ENCODE results near the gene TOMM22. TPM values are rescaled to one million over a fixed set of nuclear protein-coding genes. Genes with fewer than 3 reads are reported as not detected.

The TOMM22 gene
- total RNA-seq, 1 experiment from 2014 or later, result 105 TPM

DNA sequence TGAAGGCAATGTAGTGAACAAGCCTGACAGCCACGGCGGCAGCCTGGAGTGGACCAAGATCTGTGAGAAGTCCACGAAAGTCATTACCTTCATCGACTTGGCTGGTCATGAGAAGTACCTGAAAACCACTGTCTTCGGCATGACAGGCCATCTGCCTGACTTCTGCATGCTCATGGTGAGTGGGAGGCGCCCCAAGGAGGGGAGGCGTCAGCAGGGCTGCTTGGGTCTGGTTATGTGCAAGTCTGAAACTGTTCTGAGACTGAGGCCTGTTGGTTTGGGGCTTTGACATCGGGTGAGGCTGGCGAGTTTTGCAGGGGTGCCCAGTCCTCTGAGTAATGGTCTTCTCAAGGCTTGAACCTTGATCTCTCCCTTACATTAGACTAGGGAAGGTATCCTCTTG is 35.1 kb downstream of the TOMM22 start:
- CTCF ChIA-PET, result no interaction called here
- no peak for DNase-seq
- H3K4me1 Mint-ChIP-seq (ENCODE audit: low read depth, unreplicated experiment), result peaks cover 48% of the 10 kb centered on the region
- no peak overlapping the region for H3K4me3 Mint-ChIP-seq (ENCODE audit: low read depth, unreplicated experiment)
- intact Hi-C loops (cut with micrococcal nuclease; ENCODE audit: unreplicated experiment), result no loop called here
- no TSS peak for BruUV-seq (replicated peaks)
- no peak overlapping the region for H3K27ac Mint-ChIP-seq (ENCODE audit: unreplicated experiment)
- TF ChIP-seq, protein P1, sequence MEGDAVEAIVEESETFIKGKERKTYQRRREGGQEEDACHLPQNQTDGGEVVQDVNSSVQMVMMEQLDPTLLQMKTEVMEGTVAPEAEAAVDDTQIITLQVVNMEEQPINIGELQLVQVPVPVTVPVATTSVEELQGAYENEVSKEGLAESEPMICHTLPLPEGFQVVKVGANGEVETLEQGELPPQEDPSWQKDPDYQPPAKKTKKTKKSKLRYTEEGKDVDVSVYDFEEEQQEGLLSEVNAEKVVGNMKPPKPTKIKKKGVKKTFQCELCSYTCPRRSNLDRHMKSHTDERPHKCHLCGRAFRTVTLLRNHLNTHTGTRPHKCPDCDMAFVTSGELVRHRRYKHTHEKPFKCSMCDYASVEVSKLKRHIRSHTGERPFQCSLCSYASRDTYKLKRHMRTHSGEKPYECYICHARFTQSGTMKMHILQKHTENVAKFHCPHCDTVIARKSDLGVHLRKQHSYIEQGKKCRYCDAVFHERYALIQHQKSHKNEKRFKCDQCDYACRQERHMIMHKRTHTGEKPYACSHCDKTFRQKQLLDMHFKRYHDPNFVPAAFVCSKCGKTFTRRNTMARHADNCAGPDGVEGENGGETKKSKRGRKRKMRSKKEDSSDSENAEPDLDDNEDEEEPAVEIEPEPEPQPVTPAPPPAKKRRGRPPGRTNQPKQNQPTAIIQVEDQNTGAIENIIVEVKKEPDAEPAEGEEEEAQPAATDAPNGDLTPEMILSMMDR (IDR thresholded peaks at IDR 0.05; ENCODE audit: unreplicated experiment), result no peak
- no peaks in the 10 kb centered on the region for H3K9me3 Mint-ChIP-seq (ENCODE audit: low read depth, unreplicated experiment)
- peaks cover 48% of the 10 kb centered on the region for H3K36me3 Mint-ChIP-seq (ENCODE audit: insufficient read depth, unreplicated experiment)
- no peaks in the 10 kb centered on the region for H3K27me3 Mint-ChIP-seq (ENCODE audit: unreplicated experiment)

DNA sequence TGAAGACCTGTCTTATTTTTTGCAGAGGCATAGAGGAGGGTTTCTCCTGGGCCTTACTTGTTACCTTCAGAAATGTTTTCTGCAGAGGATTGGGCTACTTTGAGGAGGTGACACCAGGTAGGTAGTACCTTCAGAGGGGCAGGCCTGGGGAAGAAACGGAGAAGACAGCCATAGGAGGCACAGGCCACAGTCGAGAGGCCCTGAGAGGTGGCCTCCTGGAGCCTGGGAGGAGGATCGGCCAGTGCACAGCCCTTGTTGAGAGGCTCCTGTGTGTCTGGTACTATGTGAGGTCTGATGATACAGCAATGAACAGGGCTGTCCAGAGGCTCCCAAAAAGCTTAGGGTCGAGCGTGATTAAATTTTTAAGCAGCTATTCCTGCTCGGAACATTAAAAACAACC is 35.5 kb downstream of the TOMM22 start:
- H3K9me3 Mint-ChIP-seq (ENCODE audit: low read depth, unreplicated experiment), result no peaks in the 10 kb centered on the region
- intact Hi-C loops (cut with micrococcal nuclease; ENCODE audit: unreplicated experiment), result no loop called here
- H3K27me3 Mint-ChIP-seq (ENCODE audit: unreplicated experiment), result no peaks in the 10 kb centered on the region
- CTCF ChIA-PET, result no interaction called here
- no peak overlapping the region for H3K27ac Mint-ChIP-seq (ENCODE audit: unreplicated experiment)
- H3K4me1 Mint-ChIP-seq (ENCODE audit: low read depth, unreplicated experiment), result peaks cover 45% of the 10 kb centered on the region
- H3K4me3 Mint-ChIP-seq (ENCODE audit: low read depth, unreplicated experiment), result no peak overlapping the region
- H3K36me3 Mint-ChIP-seq (ENCODE audit: insufficient read depth, unreplicated experiment), result peaks cover 48% of the 10 kb centered on the region
- BruUV-seq (replicated peaks), result no TSS peak
- DNase-seq, result no peak
- TF ChIP-seq, protein P1 (IDR thresholded peaks at IDR 0.05; ENCODE audit: unreplicated experiment), result no peak

DNA sequence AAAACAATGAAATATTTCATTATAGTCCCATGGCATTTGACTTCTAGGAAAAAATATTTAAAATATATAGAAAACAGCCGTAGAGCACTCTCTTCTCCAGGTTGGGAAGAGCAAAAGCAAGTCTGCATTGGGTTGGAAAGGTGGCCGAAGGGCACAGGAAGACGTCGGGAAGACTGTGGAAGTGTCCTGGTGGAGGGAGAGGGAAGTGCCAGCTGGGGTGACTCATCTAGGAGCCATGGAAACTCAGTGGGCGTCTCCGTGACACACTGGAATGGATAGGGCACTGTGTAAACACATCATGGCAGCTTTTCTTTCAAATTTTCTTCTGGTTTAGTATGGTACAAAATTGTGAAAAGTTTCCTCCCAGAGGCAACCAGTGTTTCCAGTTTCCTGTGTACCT is 36.7 kb downstream of the TOMM22 start:
- TF ChIP-seq, protein P1 (IDR thresholded peaks at IDR 0.05; ENCODE audit: unreplicated experiment), result peak; percentile 83
- BruUV-seq (replicated peaks), result no TSS peak

DNA sequence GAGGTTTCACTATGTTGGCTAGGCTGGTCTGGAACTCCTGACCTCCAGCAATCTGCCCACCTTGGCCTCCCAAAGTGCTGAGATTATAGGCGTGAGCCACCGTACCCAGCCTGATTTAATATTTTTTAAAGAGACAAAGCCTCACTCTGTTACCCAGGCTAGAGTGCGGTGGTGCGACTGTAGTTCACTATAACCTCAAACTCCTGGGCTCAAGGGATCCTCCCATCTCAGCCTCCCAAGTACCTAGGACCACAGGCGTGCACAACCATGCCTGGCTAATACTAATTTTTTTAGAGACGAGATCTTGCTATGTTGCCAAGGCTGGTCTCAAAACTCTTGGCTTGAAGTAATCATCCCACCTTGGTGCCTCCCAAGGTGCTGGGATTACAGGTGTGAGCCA is 37.4 kb downstream of the TOMM22 start:
- H3K4me3 Mint-ChIP-seq (ENCODE audit: low read depth, unreplicated experiment), result no peak overlapping the region
- H3K4me1 Mint-ChIP-seq (ENCODE audit: low read depth, unreplicated experiment), result peaks cover 25% of the 10 kb centered on the region
- DNase-seq, result no peak
- no peaks in the 10 kb centered on the region for H3K27me3 Mint-ChIP-seq (ENCODE audit: unreplicated experiment)
- TF ChIP-seq, protein P1 (IDR thresholded peaks at IDR 0.05; ENCODE audit: unreplicated experiment), result no peak
- peaks cover 55% of the 10 kb centered on the region for H3K36me3 Mint-ChIP-seq (ENCODE audit: insufficient read depth, unreplicated experiment)
- no TSS peak for BruUV-seq (replicated peaks)
- intact Hi-C loops (cut with micrococcal nuclease; ENCODE audit: unreplicated experiment), result no loop called here
- CTCF ChIA-PET, result interaction anchor here (0.6 to 1.6 kb wide), 2 partner anchors 12 to 113 kb away, joined by 3 to 7 read pairs; no protein-coding TSS in a partner anchor
- H3K27ac Mint-ChIP-seq (ENCODE audit: unreplicated experiment), result no peak overlapping the region
- H3K9me3 Mint-ChIP-seq (ENCODE audit: low read depth, unreplicated experiment), result no peaks in the 10 kb centered on the region

More for the DNA sequence above, 36.7 kb downstream of the TOMM22 start:
- Mint-ChIP-seq H3K4me3 (ENCODE audit: low read depth, unreplicated experiment) (no peak overlapping the region), H3K9me3 (ENCODE audit: low read depth, unreplicated experiment) (no peaks in the 10 kb centered on the region), H3K27me3 (ENCODE audit: unreplicated experiment) (no peaks in the 10 kb centered on the region), H3K27ac (ENCODE audit: unreplicated experiment) (peak overlapping the region; percentile 21), H3K4me1 (ENCODE audit: low read depth, unreplicated experiment) (peaks cover 33% of the 10 kb centered on the region), H3K36me3 (ENCODE audit: insufficient read depth, unreplicated experiment) (peaks cover 49% of the 10 kb centered on the region)
- peak; percentile 77 for DNase-seq
- CTCF ChIA-PET, result interaction anchor here (0.5 to 1.6 kb wide), 6 partner anchors 11 to 171 kb away, joined by 3 to 7 read pairs (median 4); partner anchors contain the start of gene TOMM22
- intact Hi-C loops (cut with micrococcal nuclease; ENCODE audit: unreplicated experiment), result no loop called here

All from Calu3 (cell line).